RWPE2 (cell line): Measurements from ENCODE around the gene HPS5.

Experiments used
- ATAC-seq: fragments of 200-7000 bp; cut with Tn5 transposase; 3 replicates; pipeline ENCODE4 v1.9.1; 2021; ENCODE audit warnings: low read depth
- DNase-seq: peaks from one replicate; pipeline ENCODE4 v3.0.0-alpha.2; 2020; ENCODE audit warnings: low spot score
- H3K27ac ChIP-seq: fragments of 450-650 bp; 2 replicates; pipeline ENCODE4 v1.5.1; 2017; ENCODE audit warnings: mild to moderate bottlenecking; ENCODE audit not compliant: poor library complexity, severe bottlenecking
- H3K27me3 ChIP-seq: fragments of 250-450 bp; sonication (Bioruptor Pico); 2 replicates; pipeline ENCODE4 v1.5.1; 2021; ENCODE audit warnings: mild to moderate bottlenecking, moderate library complexity; ENCODE audit not compliant: insufficient read depth, poor library complexity, severe bottlenecking
- H3K36me3 ChIP-seq: fragments of 250-450 bp; sonication (Bioruptor Pico); 2 replicates; pipeline ENCODE4 v1.5.1; 2020; ENCODE audit warnings: low read depth, mild to moderate bottlenecking, moderate library complexity
- H3K4me1 ChIP-seq: fragments of 250-450 bp; sonication (Bioruptor Pico); 2 replicates; pipeline ENCODE4 v1.5.1; 2021; ENCODE audit warnings: mild to moderate bottlenecking, moderate library complexity; ENCODE audit not compliant: insufficient read depth, poor library complexity, severe bottlenecking
- H3K4me3 ChIP-seq: fragments of 250-450 bp; sonication (Bioruptor Pico); 2 replicates; pipeline ENCODE4 v1.5.1; 2021; ENCODE audit warnings: mild to moderate bottlenecking, moderate library complexity; ENCODE audit not compliant: severe bottlenecking
- H3K9me3 ChIP-seq: fragments of 250-450 bp; sonication (Bioruptor Pico); 2 replicates; pipeline ENCODE4 v1.5.1; 2021; ENCODE audit warnings: mild to moderate bottlenecking, moderate library complexity; ENCODE audit not compliant: severe bottlenecking
- CTCF ChIP-seq: fragments of 450-650 bp; IDR thresholded peaks from one replicate; pipeline ENCODE4 v1.5.1; 2017; ENCODE audit warnings: mild to moderate bottlenecking, moderate library complexity; ENCODE audit not compliant: poor library complexity, severe bottlenecking

The HPS5 gene

GRCh38 chr11:18235394-18236334 is 86.3 kb downstream of the HPS5 start:
- no peak for TF ChIP-seq CTCF
- DNase-seq (no peak), ATAC-seq (no peak)
- no peaks in the 10 kb centered on the region for H3K4me1 ChIP-seq
- H3K36me3 ChIP-seq: no peaks in the 10 kb centered on the region
- H3K27me3 ChIP-seq: no peaks in the 10 kb centered on the region
- no peak overlapping the region for H3K27ac ChIP-seq
- no peaks in the 10 kb centered on the region for H3K9me3 ChIP-seq
- H3K4me3 ChIP-seq: no peak overlapping the region

GRCh38 chr11:18233912-18234311 is 88.0 kb downstream of the HPS5 start:
- no peaks in the 10 kb centered on the region for H3K9me3 ChIP-seq
- no peaks in the 10 kb centered on the region for H3K36me3 ChIP-seq
- ATAC-seq (no peak), DNase-seq (no peak)
- H3K4me1 ChIP-seq: no peaks in the 10 kb centered on the region
- H3K27ac ChIP-seq: no peak overlapping the region
- no peaks in the 10 kb centered on the region for H3K27me3 ChIP-seq
- no peak for TF ChIP-seq CTCF
- no peak overlapping the region for H3K4me3 ChIP-seq

- no peaks in the 10 kb centered on the region for H3K27me3 ChIP-seq
- no peaks in the 10 kb centered on the region for H3K9me3 ChIP-seq
- TF ChIP-seq CTCF: no peak
- DNase-seq: no peak
- no peak overlapping the region for H3K27ac ChIP-seq
- H3K4me3 ChIP-seq: no peak overlapping the region
- no peaks in the 10 kb centered on the region for H3K36me3 ChIP-seq
- ATAC-seq: no peak
- no peaks in the 10 kb centered on the region for H3K4me1 ChIP-seq
These were observed 91.1 kb downstream of the HPS5 start for GRCh38 chr11:18230859-18231258.

GRCh38 chr11:18229501-18229900 is 92.4 kb downstream of the HPS5 start:
- Histone ChIP-seq H3K36me3 (no peaks in the 10 kb centered on the region), H3K4me3 (no peak overlapping the region), H3K4me1 (no peaks in the 10 kb centered on the region), H3K27ac (no peak overlapping the region), H3K27me3 (no peaks in the 10 kb centered on the region), H3K9me3 (no peaks in the 10 kb centered on the region)
- no peak for ATAC-seq
- no peak for DNase-seq
- TF ChIP-seq CTCF: no peak
